SK-N-SH treated with all-trans-retinoic acid at 6 μM for 48 hours (cell line): ENCODE data around the gene SAAL1.
A peak's percentile ranks its signal among the peaks of the same experiment; 100 is the strongest.

Experiments
- ATAC-seq: fragments of 200-7000 bp; cut with Tn5 transposase; 3 replicates; pipeline ENCODE4 v1.9.1; 2020; ENCODE audit warnings: mild to moderate bottlenecking, moderate library complexity
- ARNTL ChIP-seq: fragments of 450-650 bp; formaldehyde crosslinking; IDR thresholded peaks from 2 replicates; pipeline ENCODE4 v1.5.0; 2020; ENCODE audit warnings: low read depth, mild to moderate bottlenecking, moderate library complexity, borderline replicate concordance
- BACH2 ChIP-seq: fragments of 250-450 bp; sonication (Bioruptor Pico); IDR thresholded peaks from 2 replicates; pipeline ENCODE4 v1.9.0; 2021; ENCODE audit warnings: mild to moderate bottlenecking, borderline replicate concordance
- CSDC2 ChIP-seq: fragments of 250-450 bp; sonication (Bioruptor Pico); IDR thresholded peaks from 2 replicates; pipeline ENCODE4 v1.5.0; 2020; ENCODE audit warnings: mild to moderate bottlenecking, moderate library complexity
- CSRNP3 ChIP-seq: fragments of 250-450 bp; sonication (Bioruptor Pico); IDR thresholded peaks from 2 replicates; pipeline ENCODE4 v1.5.1; 2021; ENCODE audit warnings: mild to moderate bottlenecking, moderate library complexity
- ESRRG ChIP-seq: fragments of 250-450 bp; sonication (Bioruptor Pico); IDR thresholded peaks from 2 replicates; pipeline ENCODE4 v1.6.1; 2021; ENCODE audit warnings: mild to moderate bottlenecking
- GLIS3 ChIP-seq: fragments of 250-450 bp; sonication (Bioruptor Pico); IDR thresholded peaks from 2 replicates; pipeline ENCODE4 v1.5.0; 2020; ENCODE audit warnings: mild to moderate bottlenecking, moderate library complexity
- ISL1 ChIP-seq: fragments of 250-450 bp; sonication (Bioruptor Pico); IDR thresholded peaks from 2 replicates; pipeline ENCODE4 v2.1.2; 2022; ENCODE audit warnings: mild to moderate bottlenecking, moderate library complexity
- OSR1 ChIP-seq: fragments of 250-450 bp; sonication (Bioruptor Pico); IDR thresholded peaks from 2 replicates; pipeline ENCODE4 v1.8.0; 2022; ENCODE audit warnings: moderate library complexity, mild to moderate bottlenecking, inconsistent platforms
- PPARA ChIP-seq: fragments of 250-450 bp; sonication (Bioruptor Pico); IDR thresholded peaks from 2 replicates; pipeline ENCODE4 v1.5.0; 2020; ENCODE audit warnings: mild to moderate bottlenecking, borderline replicate concordance
- RARB ChIP-seq: fragments of 250-450 bp; sonication (Bioruptor Pico); IDR thresholded peaks from 2 replicates; pipeline ENCODE4 v1.8.0; 2021; ENCODE audit warnings: mild to moderate bottlenecking, moderate library complexity
- SNAI2 ChIP-seq: fragments of 250-450 bp; sonication (Bioruptor Pico); IDR thresholded peaks from 2 replicates; pipeline ENCODE4 v1.5.0; 2020; ENCODE audit warnings: mild to moderate bottlenecking, moderate library complexity
- TCF4 ChIP-seq: fragments of 250-450 bp; sonication (Bioruptor Pico); IDR thresholded peaks from 2 replicates; pipeline ENCODE4 v1.8.0; 2021; ENCODE audit warnings: mild to moderate bottlenecking, moderate library complexity, borderline replicate concordance
- TOX ChIP-seq: fragments of 250-450 bp; sonication (Bioruptor Pico); IDR thresholded peaks from 2 replicates; pipeline ENCODE4 v1.8.0; 2021; ENCODE audit warnings: mild to moderate bottlenecking, moderate library complexity, borderline replicate concordance
- TSHZ2 ChIP-seq: fragments of 250-450 bp; sonication (Bioruptor Pico); IDR thresholded peaks from 2 replicates; pipeline ENCODE4 v1.5.0; 2020; ENCODE audit warnings: mild to moderate bottlenecking, moderate library complexity
- ZC3H10 ChIP-seq: fragments of 250-450 bp; sonication (Bioruptor Pico); IDR thresholded peaks from 2 replicates; pipeline ENCODE4 v1.5.1; 2021; ENCODE audit warnings: mild to moderate bottlenecking, moderate library complexity
- ZFP3 ChIP-seq: fragments of 250-450 bp; sonication (Bioruptor Pico); IDR thresholded peaks from 2 replicates; pipeline ENCODE4 v1.5.0; 2020; ENCODE audit warnings: mild to moderate bottlenecking, moderate library complexity
- ZFP30 ChIP-seq: fragments of 450-650 bp; formaldehyde crosslinking; IDR thresholded peaks from 2 replicates; pipeline ENCODE4 v1.5.0; 2022; ENCODE audit warnings: mild to moderate bottlenecking, moderate library complexity
- ZNF565 ChIP-seq: fragments of 450-650 bp; formaldehyde crosslinking; conservative IDR thresholded peaks from 2 replicates; pipeline ENCODE4 v1.5.0; 2020; ENCODE audit warnings: low read depth, mild to moderate bottlenecking, moderate library complexity
- ZNF70 ChIP-seq: fragments of 450-650 bp; formaldehyde crosslinking; IDR thresholded peaks from 2 replicates; pipeline ENCODE4 v1.5.0; 2020; ENCODE audit warnings: mild to moderate bottlenecking, moderate library complexity
- ZNF8 ChIP-seq: fragments of 450-650 bp; formaldehyde crosslinking; IDR thresholded peaks from 2 replicates; pipeline ENCODE4 v1.5.0; 2020; ENCODE audit warnings: mild to moderate bottlenecking, moderate library complexity
- TF ChIP-seq, protein P1 (sequence below): fragments of 250-450 bp; sonication (Bioruptor Pico); IDR thresholded peaks from 2 replicates; pipeline ENCODE4 v1.5.1; 2020; ENCODE audit warnings: low read depth, mild to moderate bottlenecking, moderate library complexity
- TF ChIP-seq, protein P2 (sequence below): fragments of 250-450 bp; sonication (Bioruptor Pico); IDR thresholded peaks from 2 replicates; pipeline ENCODE4 v1.8.0; 2021; ENCODE audit warnings: low read depth, mild to moderate bottlenecking, moderate library complexity, borderline replicate concordance
- TF ChIP-seq, protein P3 (sequence below): fragments of 250-450 bp; sonication (Bioruptor Pico); IDR thresholded peaks from 2 replicates; pipeline ENCODE4 v1.8.0; 2020; ENCODE audit warnings: mild to moderate bottlenecking, moderate library complexity, borderline replicate concordance

SAAL1 gene

GRCh38 chr11:18145837-18146236 is 40.0 kb upstream of the SAAL1 start:
- TF ChIP-seq, protein P1, sequence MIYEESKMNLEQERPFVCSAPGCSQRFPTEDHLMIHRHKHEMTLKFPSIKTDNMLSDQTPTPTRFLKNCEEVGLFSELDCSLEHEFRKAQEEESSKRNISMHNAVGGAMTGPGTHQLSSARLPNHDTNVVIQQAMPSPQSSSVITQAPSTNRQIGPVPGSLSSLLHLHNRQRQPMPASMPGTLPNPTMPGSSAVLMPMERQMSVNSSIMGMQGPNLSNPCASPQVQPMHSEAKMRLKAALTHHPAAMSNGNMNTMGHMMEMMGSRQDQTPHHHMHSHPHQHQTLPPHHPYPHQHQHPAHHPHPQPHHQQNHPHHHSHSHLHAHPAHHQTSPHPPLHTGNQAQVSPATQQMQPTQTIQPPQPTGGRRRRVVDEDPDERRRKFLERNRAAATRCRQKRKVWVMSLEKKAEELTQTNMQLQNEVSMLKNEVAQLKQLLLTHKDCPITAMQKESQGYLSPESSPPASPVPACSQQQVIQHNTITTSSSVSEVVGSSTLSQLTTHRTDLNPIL (CRISPR knock-in tag), result no peak
- TF ChIP-seq ARNTL (CRISPR knock-in tag), result no peak
- no peak for TF ChIP-seq TCF4 (CRISPR knock-in tag)
- TF ChIP-seq SNAI2, result no peak
- TF ChIP-seq ZNF565, result no peak
- TF ChIP-seq GLIS3 (CRISPR knock-in tag), result no peak
- TF ChIP-seq, protein P2, sequence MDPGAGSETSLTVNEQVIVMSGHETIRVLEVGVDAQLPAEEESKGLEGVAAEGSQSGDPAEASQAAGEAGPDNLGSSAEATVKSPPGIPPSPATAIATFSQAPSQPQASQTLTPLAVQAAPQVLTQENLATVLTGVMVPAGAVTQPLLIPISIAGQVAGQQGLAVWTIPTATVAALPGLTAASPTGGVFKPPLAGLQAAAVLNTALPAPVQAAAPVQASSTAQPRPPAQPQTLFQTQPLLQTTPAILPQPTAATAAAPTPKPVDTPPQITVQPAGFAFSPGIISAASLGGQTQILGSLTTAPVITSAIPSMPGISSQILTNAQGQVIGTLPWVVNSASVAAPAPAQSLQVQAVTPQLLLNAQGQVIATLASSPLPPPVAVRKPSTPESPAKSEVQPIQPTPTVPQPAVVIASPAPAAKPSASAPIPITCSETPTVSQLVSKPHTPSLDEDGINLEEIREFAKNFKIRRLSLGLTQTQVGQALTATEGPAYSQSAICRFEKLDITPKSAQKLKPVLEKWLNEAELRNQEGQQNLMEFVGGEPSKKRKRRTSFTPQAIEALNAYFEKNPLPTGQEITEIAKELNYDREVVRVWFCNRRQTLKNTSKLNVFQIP (CRISPR knock-in tag), result no peak
- TF ChIP-seq BACH2 (CRISPR knock-in tag), result no peak
- TF ChIP-seq ZFP3 (CRISPR knock-in tag), result no peak
- no peak for TF ChIP-seq ZC3H10 (CRISPR knock-in tag)
- no peak for TF ChIP-seq TOX (CRISPR knock-in tag)
- TF ChIP-seq ZFP30 (CRISPR knock-in tag), result no peak
- TF ChIP-seq, protein P3, sequence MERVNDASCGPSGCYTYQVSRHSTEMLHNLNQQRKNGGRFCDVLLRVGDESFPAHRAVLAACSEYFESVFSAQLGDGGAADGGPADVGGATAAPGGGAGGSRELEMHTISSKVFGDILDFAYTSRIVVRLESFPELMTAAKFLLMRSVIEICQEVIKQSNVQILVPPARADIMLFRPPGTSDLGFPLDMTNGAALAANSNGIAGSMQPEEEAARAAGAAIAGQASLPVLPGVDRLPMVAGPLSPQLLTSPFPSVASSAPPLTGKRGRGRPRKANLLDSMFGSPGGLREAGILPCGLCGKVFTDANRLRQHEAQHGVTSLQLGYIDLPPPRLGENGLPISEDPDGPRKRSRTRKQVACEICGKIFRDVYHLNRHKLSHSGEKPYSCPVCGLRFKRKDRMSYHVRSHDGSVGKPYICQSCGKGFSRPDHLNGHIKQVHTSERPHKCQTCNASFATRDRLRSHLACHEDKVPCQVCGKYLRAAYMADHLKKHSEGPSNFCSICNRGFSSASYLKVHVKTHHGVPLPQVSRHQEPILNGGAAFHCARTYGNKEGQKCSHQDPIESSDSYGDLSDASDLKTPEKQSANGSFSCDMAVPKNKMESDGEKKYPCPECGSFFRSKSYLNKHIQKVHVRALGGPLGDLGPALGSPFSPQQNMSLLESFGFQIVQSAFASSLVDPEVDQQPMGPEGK, result no peak
- no peak for TF ChIP-seq ESRRG (CRISPR knock-in tag)
- TF ChIP-seq RARB (CRISPR knock-in tag), result no peak
- TF ChIP-seq ZNF8, result no peak
- no peak for TF ChIP-seq OSR1
- TF ChIP-seq ISL1 (CRISPR knock-in tag), result no peak
- TF ChIP-seq, all 23 proteins: peak for 0
- ATAC-seq, result no peak

DNA sequence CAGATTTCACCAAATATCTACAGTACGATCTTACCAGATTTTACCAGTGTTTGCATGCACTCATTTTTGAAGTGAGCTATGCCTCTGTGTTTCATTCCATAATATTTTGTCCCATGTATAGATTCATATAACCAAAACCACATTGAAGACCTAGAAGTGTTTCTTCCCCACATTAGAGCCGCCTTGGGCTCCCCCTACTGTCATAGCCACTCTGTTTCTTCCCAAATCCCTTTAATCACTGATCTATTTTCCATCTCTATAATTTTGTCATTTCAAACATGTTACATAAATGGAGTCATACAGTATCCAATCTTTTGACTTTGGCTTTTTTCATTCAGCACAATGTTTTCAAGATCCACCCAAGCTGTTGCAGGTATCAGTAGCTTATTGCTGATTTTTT is 39.1 kb upstream of the SAAL1 start:
- TF ChIP-seq ZFP3 (CRISPR knock-in tag), result no peak
- no peak for TF ChIP-seq CSDC2
- TF ChIP-seq ZNF70 (CRISPR knock-in tag), result no peak
- no peak for TF ChIP-seq BACH2 (CRISPR knock-in tag)
- no peak for TF ChIP-seq PPARA (CRISPR knock-in tag)
- no peak for TF ChIP-seq ZFP30 (CRISPR knock-in tag)
- no peak for TF ChIP-seq RARB (CRISPR knock-in tag)
- TF ChIP-seq ZC3H10 (CRISPR knock-in tag), result no peak
- no peak for TF ChIP-seq TSHZ2 (CRISPR knock-in tag)
- no peak for TF ChIP-seq SNAI2
- TF ChIP-seq, all 23 proteins: peak for 0

DNA sequence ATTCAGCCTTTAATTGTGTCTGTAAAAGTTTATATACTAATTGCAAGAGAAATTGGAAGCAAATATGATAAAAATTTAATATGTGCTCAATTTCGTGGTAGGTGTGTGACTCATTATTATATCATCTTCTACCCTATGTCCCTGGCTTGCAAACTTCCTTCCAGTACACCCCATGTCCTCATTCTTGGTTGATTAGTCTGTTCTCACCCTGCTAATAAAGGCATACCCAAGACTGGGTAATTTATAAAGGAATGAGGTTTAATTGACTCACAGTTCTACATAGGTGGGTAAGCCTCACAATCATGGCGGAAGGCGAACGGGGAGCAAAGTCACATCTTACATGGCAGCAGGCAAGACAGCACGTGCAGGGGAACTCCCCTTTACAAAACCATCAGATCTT is 38.4 kb upstream of the SAAL1 start:
- ATAC-seq, result no peak
- TF ChIP-seq OSR1, result no peak
- TF ChIP-seq ZFP3 (CRISPR knock-in tag), result no peak
- no peak for TF ChIP-seq GLIS3 (CRISPR knock-in tag)
- TF ChIP-seq SNAI2, result no peak
- TF ChIP-seq, protein P1 (CRISPR knock-in tag), result no peak
- no peak for TF ChIP-seq BACH2 (CRISPR knock-in tag)
- TF ChIP-seq TCF4 (CRISPR knock-in tag), result no peak
- TF ChIP-seq, protein P2 (CRISPR knock-in tag), result no peak
- TF ChIP-seq ESRRG (CRISPR knock-in tag), result no peak
- no peak for TF ChIP-seq CSRNP3
- TF ChIP-seq, protein P3, result no peak
- TF ChIP-seq ARNTL (CRISPR knock-in tag), result no peak
- TF ChIP-seq TOX (CRISPR knock-in tag), result no peak

More for the DNA sequence above, 39.1 kb upstream of the SAAL1 start:
- ATAC-seq, result peak; percentile 65; the same call in 2 of the 3 replicates
